HL-60/S4 treated with retinoic acid at 250 ng/mL for 4 days and 3 days (cell line): Measurements from ENCODE around the gene TPSG1.

ENCODE experiments used
- in situ Hi-C: fragments of 300-500 bp; cut with MboI; formaldehyde crosslinking; loops from 2 replicates; pipeline ENCODE4 v1.7.0; 2022; ENCODE audit warnings: low sequenced_read_pairs

Gene TPSG1

DNA sequence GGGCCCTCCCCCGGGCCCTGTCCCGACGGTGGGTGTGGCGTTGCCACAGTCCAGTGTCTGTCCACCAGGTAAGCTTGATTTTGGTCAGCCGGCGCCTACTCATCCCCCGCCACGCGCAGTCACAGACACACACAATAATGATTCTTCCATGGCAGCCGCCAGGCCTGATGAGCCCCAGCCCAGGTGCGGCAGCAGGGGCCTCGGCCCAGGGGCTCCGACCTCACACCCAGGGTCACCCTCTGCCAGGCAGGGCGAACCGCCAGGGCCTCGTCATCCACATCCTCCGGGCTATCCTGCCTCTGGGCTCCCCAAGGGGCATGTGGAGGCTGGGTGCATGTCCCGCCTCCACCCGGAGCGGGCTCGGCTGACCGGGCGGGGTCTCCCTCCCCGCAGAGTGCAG is 7.5 kb downstream of the TPSG1 start:
- in situ Hi-C loops: no loop called here

DNA sequence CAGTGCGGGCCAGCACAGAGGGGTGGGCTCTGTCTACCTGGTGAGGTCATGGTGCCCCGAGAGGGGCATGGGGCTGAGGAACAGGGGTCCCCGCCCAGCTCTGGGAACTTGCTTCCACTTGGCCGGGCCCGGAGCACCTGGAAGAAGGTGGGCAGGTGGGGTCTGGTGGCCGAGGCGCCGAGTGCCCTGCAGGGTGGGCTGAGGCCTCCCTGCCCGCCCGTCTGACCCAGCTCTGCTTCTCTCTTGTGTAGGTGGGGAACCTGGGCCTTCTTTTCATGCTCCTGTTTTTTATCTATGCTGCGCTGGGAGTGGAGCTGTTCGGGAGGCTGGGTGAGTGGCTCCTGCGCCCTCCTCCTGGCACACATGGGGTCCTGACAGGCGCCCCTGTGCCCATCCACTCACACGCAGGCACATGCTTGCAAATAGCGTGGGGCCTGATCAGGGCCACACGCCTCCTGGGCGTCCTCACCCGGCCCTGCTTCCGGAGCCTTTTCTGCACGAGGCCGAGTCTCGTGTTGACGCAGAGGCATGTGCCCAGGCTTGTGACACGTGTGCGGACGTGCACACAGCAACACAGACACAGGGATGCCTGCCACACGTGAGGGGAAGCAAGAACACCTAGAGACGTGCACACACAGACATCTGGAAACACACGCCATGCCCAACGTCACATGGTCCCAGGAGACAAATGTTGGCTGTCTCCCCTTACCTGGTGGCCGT is 8.2 kb downstream of the TPSG1 start:
- in situ Hi-C loops: no loop called here

DNA sequence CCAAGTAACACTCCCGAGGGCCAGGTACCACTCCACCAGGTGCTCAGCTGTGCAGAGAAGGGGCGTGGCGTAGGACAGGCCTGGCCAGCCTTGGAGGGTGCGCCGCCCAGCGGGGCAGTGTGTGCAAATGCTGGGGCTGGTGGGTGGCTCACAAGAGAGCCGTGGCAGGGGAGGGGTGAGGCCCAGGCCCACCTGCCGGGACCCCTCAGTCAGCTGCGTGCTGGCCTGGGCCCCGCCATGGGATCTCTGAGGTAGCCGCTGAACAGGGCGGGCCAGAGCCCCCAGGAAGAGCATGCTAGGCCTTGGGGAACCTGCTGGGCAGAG is 8.8 kb downstream of the TPSG1 start:
- in situ Hi-C loops: no loop called here

DNA sequence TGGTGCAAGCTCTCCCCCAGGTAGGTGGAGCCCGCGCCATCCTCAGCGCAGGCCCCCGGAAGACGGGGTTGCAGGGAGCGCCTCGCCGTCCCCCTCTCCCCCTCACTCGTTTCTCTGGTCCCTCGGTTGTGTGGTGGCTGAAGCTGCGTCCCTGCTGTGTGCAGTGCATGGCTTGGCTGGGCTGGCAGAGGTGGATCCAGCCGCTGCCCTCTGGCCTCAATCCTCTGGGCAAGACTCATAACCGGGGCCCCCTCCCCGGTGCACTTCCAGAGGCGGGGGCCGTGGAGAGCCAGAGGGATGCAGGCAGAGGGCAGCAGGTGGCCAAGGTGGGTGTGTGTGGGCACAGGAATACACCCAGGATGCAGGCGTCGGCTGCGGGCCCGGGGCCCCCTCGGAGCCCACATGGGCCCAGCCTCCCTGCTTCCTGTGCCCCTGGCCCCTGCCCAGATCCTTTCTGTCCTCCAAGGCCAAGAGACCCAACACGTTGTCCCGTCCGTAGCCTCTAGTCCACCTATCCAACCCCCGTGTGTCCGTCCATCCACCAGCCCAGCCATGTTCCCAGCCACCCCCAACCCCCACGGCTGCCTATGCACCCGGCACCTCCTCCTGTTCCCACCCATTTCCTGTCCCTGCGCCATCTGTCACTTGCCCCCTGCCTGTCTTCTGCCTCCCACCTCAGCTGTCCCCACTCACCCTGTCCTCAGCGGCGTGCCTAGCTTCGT is 9.3 kb downstream of the TPSG1 start:
- in situ Hi-C loops: no loop called here

DNA sequence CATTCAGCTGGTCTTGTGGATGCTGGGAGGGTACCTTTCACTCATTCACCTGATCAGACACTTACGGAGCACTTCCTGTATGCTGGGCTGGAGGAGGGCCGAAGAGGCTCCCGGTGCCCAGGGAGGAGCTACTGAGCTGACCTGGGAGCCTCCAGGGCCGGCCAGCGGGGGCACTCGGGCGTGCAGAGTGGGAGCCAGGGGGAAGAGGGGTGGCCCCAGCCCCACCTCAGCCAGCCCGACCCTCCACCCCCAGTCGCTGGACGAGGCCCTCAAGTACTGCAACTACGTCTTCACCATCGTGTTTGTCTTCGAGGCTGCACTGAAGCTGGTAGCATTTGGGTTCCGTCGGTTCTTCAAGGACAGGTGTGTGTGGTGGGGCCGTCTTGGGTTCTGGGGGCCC is 10.3 kb downstream of the TPSG1 start:
- in situ Hi-C loops: no loop called here

DNA sequence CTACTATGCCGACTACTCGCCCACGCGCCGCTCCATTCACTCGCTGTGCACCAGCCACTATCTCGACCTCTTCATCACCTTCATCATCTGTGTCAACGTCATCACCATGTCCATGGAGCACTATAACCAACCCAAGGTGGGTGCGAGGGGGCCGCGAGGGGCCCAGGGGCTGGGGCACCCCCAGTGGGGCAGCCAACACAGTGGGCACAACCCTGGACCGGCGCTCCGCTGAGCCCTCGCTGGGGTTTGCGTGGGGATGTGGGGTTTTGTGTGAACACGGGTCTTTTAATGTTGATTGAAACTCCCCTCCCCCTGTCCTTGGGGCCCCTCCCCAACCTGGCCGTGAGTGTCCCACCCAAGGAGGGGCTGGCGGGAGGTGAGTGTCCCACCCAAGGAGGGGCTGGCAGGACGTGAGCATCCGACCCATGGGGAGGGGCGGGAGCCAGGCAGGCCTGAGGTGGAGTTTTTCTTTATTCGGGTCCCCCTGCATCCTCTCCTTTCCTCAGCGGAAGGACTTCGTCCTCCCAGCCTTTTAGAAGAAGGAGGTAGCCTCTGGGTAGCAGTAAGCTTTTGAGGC is 11.2 kb downstream of the TPSG1 start:
- in situ Hi-C loops: no loop called here

DNA sequence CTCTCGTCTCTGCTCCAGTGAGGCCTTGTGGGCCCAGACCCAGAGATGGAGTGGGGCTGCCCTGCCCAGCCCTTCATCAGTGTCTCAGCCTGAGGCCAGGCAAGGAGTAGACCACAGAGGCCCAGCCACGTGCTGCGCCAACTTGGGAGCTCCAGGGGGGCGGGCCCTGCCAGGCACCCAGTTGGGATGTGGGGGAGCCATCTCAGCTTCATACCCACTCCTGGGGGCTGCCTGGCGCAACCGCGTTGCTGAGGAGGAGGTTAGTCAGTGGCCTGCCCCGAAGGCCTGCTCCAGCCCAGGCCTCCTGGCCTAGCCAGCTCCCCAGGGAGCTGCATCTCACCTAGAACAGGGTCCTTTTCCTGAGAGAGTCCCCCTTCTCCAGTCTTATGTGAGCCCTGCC is 11.8 kb downstream of the TPSG1 start:
- in situ Hi-C loops: no loop called here

DNA sequence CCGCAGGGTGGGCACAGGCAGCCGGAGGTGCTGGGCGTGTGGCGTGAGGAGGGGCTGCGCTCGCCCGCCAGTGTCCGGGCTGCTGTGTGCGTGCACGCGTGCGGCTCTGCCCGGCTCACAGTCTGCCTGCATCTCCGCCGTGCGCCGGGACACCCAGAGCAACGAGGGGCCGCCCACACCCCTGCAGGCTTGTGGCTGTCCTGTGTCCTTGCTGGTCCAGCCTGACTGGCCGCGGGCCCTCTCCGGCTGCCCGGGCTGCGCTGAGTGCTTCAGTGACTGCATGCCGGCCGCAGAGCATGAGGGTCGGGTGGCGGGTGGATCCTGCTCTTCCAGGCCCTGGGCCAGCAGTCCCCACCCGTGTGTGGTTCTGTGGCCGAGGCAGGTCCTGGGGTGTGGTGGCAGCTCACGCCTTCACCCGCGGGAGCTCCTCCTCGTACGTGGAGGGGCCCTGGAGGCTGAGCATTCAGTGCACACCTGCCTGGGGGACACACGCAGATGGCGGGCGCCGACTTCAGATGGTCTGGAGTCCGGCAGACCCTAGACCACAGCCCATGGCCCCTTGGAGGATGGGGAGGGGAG is 12.4 kb downstream of the TPSG1 start:
- in situ Hi-C loops: no loop called here

DNA sequence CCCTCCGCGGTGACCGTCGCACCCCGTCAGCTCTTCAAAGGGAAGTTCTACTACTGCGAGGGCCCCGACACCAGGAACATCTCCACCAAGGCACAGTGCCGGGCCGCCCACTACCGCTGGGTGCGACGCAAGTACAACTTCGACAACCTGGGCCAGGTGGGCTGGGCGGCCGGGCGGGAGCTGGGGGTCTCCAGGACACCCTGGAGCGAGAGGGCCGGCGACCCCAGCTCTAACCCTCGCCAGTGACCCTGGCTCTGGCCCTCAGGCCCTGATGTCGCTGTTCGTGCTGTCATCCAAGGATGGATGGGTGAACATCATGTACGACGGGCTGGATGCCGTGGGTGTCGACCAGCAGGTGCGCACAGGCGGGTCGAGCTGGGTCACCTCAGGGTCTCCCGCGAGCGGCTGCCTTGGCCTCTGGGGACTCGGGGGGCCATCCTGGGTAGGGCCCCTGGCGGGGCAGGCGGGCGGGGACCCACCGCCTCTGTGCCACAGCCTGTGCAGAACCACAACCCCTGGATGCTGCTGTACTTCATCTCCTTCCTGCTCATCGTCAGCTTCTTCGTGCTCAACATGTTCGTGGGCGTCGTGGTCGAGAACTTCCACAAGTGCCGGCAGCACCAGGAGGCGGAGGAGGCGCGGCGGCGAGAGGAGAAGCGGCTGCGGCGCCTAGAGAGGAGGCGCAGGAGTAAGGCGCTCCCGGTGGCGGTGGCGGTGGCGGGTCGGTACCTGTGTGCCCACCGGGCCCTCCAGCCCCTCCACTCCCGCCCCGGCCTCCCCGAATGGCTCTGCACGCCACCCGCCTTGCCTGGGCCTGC is 13.4 kb downstream of the TPSG1 start:
- in situ Hi-C loops: no loop called here

DNA sequence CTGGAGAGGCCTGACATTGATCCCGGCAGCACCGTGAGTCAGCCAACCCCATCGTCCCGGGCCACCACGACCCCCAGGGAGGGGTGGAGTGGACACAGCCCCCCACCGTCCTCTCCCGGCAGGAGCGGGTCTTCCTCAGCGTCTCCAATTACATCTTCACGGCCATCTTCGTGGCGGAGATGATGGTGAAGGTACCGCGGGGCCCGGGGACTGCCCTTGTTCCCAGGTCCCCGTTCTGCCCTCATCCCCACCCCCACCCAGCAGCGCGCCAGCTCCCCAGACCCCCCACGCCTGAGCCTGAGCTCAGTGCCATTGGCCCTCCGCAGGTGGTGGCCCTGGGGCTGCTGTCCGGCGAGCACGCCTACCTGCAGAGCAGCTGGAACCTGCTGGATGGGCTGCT is 14.6 kb downstream of the TPSG1 start:
- in situ Hi-C loops: no loop called here

DNA sequence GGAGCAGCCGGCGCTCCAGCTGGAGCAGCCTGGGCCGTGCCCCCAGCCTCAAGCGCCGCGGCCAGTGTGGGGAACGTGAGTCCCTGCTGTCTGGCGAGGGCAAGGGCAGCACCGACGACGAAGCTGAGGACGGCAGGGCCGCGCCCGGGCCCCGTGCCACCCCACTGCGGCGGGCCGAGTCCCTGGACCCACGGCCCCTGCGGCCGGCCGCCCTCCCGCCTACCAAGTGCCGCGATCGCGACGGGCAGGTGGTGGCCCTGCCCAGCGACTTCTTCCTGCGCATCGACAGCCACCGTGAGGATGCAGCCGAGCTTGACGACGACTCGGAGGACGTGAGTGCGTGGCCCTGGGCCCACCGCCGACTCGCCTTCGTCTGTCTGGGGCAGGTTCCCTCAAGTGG is 16.0 kb downstream of the TPSG1 start:
- in situ Hi-C loops: no loop called here

DNA sequence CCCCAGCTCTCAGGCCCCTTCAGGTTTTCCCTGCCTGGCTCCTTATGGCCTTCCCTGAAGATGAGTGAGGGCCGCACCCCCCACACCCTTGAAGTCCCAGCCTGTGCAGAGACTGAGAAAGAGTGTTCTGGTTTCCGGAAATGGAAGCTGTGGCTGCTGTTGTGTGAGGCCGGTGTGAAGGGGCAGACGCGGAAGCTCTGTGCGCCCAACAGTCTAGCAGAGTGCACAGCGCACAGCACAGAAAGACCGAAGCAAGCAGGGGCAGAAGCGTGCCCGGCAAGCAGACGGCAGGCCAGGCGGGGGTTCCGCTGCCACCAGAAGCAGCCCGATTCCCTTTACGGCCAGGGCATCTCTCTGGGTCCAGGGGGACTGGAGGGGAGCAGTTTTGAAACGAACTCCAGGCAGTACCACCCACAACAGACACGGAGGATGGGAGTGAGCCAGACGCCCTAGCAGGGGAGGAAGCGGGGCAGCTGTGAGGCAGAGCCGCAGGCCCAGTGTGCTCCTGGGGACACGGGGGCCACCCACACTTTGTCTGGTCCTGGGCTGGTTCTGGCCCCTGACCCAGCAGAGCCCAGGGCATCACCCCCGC is 16.7 kb downstream of the TPSG1 start:
- in situ Hi-C loops: no loop called here

DNA sequence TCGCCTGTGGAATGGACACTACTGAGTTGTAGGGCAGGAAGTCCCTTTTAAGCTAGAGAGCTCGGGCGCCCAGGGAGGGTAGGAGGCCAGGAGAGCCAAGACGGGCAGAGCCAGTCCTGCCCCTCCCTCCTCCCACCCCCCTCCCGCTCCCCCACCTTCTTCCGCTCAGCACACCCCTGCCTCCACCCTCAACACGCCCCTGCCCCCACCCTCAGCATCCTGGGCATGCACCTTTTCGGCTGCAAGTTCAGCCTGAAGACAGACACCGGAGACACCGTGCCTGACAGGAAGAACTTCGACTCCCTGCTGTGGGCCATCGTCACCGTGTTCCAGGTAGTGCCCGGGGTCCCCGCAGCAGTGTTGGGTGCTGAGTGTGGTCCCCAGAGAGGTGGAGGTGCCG is 18.3 kb downstream of the TPSG1 start:
- in situ Hi-C loops: no loop called here

DNA sequence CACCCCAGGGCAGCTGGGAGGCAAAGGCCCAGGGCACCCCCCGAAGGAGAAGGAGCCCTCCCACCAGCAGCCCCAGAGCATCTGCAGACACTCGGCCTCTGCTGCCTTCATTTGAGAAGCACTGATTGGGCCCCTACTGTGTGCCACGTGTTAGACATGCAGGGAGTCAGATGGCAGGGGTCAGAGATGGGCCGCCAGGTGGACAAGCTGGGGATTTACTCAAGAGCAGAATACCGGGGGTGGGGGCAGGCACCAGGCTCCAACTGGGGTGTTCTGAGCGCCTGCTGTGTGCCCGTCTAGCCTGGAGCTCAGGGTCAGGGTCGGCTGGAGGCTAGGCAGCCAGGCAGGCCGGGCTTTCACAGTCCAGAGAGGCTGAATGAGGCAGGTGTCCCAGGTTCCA is 18.7 kb downstream of the TPSG1 start:
- in situ Hi-C loops: no loop called here

DNA sequence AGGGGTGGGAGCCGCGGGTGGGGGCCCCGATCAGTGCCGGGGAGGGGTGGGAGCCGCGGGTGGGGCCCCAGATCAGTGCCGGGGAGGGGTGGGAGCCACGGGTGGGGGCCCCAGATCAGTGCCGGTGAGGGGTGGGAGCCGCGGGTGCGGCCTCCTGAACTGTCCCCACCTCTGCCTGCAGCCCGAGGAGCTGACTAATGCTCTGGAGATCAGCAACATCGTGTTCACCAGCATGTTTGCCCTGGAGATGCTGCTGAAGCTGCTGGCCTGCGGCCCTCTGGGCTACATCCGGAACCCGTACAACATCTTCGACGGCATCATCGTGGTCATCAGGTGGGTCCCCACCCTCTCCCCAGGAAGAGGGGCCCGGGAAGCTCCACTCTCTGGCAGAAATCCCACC is 20.1 kb downstream of the TPSG1 start:
- in situ Hi-C loops: no loop called here

DNA sequence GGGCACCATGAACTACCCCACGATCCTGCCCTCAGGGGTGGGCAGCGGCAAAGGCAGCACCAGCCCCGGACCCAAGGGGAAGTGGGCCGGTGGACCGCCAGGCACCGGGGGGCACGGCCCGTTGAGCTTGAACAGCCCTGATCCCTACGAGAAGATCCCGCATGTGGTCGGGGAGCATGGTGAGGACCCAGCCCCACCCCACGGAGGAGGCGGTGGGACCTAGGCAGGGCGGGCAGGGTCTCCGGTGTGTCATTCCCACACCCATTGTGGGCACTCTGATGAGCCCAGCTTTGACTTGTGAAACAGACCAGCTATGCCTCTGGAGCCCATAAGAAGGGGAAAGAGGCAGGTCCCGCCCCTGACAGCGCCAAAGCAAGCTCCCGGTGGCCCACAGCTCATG is 22.8 kb downstream of the TPSG1 start:
- in situ Hi-C loops: no loop called here

DNA sequence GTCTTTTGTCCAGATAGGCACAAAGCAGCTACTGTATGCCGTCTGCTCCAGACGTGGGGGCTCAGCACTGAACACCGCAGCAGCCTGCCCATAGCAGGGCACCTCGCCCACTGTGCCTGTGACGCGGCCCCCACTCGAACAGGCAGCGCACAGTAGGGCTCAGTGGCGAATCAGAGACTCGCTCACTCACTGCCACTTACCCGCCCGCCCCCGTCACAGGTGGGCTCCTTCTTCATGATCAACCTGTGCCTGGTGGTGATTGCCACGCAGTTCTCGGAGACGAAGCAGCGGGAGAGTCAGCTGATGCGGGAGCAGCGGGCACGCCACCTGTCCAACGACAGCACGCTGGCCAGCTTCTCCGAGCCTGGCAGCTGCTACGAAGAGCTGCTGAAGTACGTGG is 23.6 kb downstream of the TPSG1 start:
- in situ Hi-C loops: no loop called here

DNA sequence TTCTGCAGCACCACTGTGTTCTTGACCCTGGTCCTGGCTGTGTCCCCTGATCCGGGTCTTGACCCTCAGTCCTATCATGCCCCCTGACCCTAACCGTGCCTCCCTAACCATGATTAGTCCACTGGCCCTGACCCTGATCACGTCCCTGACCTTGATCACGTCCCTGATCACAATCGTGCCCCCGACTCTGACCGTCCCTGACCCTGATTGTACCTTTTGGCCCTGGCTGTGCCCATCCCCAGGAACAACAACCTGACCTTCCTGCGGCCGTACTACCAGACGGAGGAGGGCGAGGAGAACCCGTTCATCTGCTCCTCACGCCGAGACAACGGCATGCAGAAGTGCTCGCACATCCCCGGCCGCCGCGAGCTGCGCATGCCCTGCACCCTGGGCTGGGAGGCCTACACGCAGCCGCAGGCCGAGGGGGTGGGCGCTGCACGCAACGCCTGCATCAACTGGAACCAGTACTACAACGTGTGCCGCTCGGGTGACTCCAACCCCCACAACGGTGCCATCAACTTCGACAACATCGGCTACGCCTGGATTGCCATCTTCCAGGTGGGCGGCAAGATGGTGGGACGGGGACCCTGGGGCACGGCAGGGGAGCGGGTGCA is 24.9 kb downstream of the TPSG1 start:
- in situ Hi-C loops: no loop called here

DNA sequence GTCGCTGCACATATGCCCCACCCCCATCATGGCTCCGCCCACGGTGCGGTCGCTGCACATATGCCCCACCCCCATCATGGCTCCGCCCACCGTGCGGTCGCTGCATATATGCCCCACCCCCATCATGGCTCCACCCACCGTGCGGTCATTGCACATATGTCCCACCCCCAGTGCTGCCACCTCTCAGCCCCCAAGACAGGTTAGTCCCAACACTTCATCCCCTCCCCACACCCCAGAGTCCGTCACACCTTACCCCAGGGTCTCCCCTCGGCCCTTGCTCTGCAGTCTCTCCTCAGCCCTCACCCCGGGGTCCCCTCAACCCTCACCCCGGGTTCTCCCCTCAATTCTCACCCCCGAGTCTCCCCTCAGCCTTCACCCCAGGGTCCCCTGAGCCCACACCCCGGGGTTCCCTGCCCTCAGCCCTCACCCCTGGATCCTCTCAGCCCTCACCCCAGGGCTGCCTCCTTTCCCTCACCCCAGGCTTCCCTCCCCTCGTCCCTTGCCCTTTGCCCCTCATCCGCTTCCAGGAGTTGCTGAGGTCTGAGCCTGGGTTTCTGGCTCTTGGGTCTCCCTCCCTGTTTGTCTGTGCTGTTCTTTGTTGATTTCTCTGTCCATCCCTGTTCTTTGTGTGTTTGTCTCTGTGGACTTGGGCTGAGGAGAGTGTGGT is 25.6 kb downstream of the TPSG1 start:
- in situ Hi-C loops: no loop called here
